ENCODE measurements around the gene OR1F1.
"Not testable (repeated sequence)": the region's sequence is repeated elsewhere in the genome, so short reads cannot be mapped to it uniquely, and the experiment has no call there.

OR1F1 gene

GRCh38 chr16:3195975-3196374, 8.0 kb downstream of the OR1F1 start:
- TF ChIP-seq CTCF (IDR thresholded peaks at IDR 0.05; ENCODE audit: low read depth, low read length): no peak
- H3K4me3 ChIP-seq (ENCODE audit: low read depth, low read length): no peak overlapping the region

- H3K4me3 ChIP-seq (ENCODE audit: low read depth, low read length): not testable (repeated sequence)
Measured at GRCh38 chr16:3197694-3198333, 9.8 kb downstream of the OR1F1 start.

- no peak for TF ChIP-seq CTCF (IDR thresholded peaks at IDR 0.05; ENCODE audit: low read depth, low read length)
- H3K4me3 ChIP-seq (ENCODE audit: low read depth, low read length): no peak overlapping the region
Measured at GRCh38 chr16:3198334-3199072, 10.5 kb downstream of the OR1F1 start.

GRCh38 chr16:3202903-3203539, 15.0 kb downstream of the OR1F1 start:
- TF ChIP-seq CTCF (IDR thresholded peaks at IDR 0.05; ENCODE audit: low read depth, low read length): no peak
- H3K4me3 ChIP-seq (ENCODE audit: low read depth, low read length): no peak overlapping the region

- not testable (repeated sequence) for H3K4me3 ChIP-seq (ENCODE audit: low read depth, low read length)
Measured at GRCh38 chr16:3205939-3206338, 17.9 kb downstream of the OR1F1 start.

GRCh38 chr16:3207086-3207953, 19.3 kb downstream of the OR1F1 start:
- H3K4me3 ChIP-seq (ENCODE audit: low read depth, low read length): no peak overlapping the region
- no peak for TF ChIP-seq CTCF (IDR thresholded peaks at IDR 0.05; ENCODE audit: low read depth, low read length)

- TF ChIP-seq CTCF (IDR thresholded peaks at IDR 0.05; ENCODE audit: low read depth, low read length): no peak
- no peak overlapping the region for H3K4me3 ChIP-seq (ENCODE audit: low read depth, low read length)
Measured at GRCh38 chr16:3212006-3212405, 24.0 kb downstream of the OR1F1 start.

GRCh38 chr16:3212567-3212966, 24.6 kb downstream of the OR1F1 start:
- no peak overlapping the region for H3K4me3 ChIP-seq (ENCODE audit: low read depth, low read length)
- TF ChIP-seq CTCF (IDR thresholded peaks at IDR 0.05; ENCODE audit: low read depth, low read length): no peak
